Nephron (organoid): Measurements from ENCODE around the gene CELF4.
A peak's percentile ranks its signal among the peaks of the same experiment; 100 is the strongest.

Source experiments
- H3K27ac Mint-ChIP-seq, 3 experiments: 2 replicates each; pipeline ENCODE4 v1.8.0; 2020; ENCODE audit warnings: mixed read lengths in 3 of 3, mild to moderate bottlenecking in 2 of 3, moderate library complexity in 1 of 3
- H3K27me3 Mint-ChIP-seq: 2 replicates; pipeline ENCODE4 v1.8.0; 2021; ENCODE audit warnings: low read depth, mild to moderate bottlenecking, moderate library complexity, mixed read lengths
- H3K36me3 Mint-ChIP-seq: 2 replicates; pipeline ENCODE4 v1.8.0; 2020; ENCODE audit warnings: low read depth, mixed read lengths
- H3K4me1 Mint-ChIP-seq: 2 replicates; pipeline ENCODE4 v1.8.0; 2020; ENCODE audit warnings: mixed read lengths
- H3K4me3 Mint-ChIP-seq, 3 experiments: 2 replicates each; pipeline ENCODE4 v1.8.0; 2020; ENCODE audit warnings: mild to moderate bottlenecking in 3 of 3, mixed read lengths in 3 of 3, moderate library complexity in 2 of 3
- H3K9me3 Mint-ChIP-seq: 2 replicates; pipeline ENCODE4 v1.8.0; 2020; ENCODE audit warnings: mixed read lengths
- TF ChIP-seq, protein P1 (sequence below), 3 experiments: fragments of 200-600 bp; sonication (generic); IDR thresholded peaks; one replicate each; pipeline ENCODE4 v1.5.0; 2021; ENCODE audit warnings: antibody characterized with exemption in 3 of 3; ENCODE audit not compliant: unreplicated experiment in 3 of 3

Gene CELF4

DNA sequence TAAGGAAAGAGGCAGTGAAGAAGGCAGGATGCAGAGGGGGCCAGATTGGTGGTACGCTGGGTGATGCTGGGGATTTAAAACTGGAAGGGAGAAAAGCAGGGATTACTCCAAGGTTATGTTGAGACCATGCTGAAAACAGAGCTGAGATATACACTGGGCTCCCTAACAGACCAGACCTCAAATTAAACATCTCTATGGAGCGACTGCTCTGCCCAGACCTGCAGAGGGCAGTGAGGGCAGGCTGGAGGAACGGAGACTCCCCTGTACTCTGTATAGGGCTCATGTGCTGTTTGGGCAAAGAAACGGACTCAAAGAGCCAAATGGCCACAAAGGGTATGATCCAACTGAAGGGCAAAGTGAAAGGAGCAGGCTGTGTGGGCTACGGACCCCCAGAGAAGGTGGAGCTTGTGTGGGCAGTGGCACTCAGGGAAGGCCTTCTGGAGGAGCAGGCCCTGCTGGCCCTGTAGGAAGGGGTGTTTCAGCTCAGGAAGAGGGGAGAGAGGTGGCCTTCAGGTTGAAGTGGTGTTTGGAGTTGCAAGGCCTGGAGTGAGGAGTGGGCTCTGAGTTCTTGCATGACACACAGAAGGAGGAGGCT lies 4.8 kb upstream of the CELF4 start:
- H3K36me3 Mint-ChIP-seq: no peaks in the 10 kb centered on the region
- H3K9me3 Mint-ChIP-seq: no peaks in the 10 kb centered on the region
- H3K4me1 Mint-ChIP-seq: peaks cover 9% of the 10 kb centered on the region
- H3K27ac Mint-ChIP-seq: no peak overlapping the region
- TF ChIP-seq, protein P1, sequence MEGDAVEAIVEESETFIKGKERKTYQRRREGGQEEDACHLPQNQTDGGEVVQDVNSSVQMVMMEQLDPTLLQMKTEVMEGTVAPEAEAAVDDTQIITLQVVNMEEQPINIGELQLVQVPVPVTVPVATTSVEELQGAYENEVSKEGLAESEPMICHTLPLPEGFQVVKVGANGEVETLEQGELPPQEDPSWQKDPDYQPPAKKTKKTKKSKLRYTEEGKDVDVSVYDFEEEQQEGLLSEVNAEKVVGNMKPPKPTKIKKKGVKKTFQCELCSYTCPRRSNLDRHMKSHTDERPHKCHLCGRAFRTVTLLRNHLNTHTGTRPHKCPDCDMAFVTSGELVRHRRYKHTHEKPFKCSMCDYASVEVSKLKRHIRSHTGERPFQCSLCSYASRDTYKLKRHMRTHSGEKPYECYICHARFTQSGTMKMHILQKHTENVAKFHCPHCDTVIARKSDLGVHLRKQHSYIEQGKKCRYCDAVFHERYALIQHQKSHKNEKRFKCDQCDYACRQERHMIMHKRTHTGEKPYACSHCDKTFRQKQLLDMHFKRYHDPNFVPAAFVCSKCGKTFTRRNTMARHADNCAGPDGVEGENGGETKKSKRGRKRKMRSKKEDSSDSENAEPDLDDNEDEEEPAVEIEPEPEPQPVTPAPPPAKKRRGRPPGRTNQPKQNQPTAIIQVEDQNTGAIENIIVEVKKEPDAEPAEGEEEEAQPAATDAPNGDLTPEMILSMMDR (IDR thresholded peaks at IDR 0.05; ENCODE audit: unreplicated experiment in 3 of 3): no peak
- peak overlapping the region in 2 of 3 experiments; percentile 11 to 14 for H3K4me3 Mint-ChIP-seq
- H3K27me3 Mint-ChIP-seq: peaks cover 87% of the 10 kb centered on the region

DNA sequence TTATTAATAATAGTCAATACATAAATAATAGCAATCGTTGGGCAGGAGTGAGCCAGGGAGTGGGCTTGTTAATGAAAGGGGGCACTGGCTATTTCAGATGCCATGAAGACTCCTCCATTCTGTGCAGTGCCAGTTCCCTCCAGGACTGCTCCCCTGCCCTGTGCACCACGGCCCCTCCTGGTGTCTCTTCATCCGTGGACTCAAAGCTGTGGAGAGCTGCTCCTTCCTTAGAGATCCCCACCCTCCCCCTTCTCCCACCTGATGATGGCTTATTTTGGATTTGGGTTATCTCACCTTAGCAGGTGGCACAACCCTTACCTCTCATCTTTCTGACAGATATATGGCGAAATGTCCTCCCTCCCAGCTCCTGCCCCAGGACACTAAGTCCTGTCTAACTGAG lies 3.1 kb upstream of the CELF4 start:
- TF ChIP-seq, protein P1 (IDR thresholded peaks at IDR 0.05; ENCODE audit: unreplicated experiment in 3 of 3): no peak
- Mint-ChIP-seq H3K36me3 (no peaks in the 10 kb centered on the region), H3K9me3 (no peaks in the 10 kb centered on the region), H3K4me1 (peaks cover 15% of the 10 kb centered on the region), H3K27me3 (peaks cover 91% of the 10 kb centered on the region), H3K4me3 (peak overlapping the region; percentile 54 to 75 (median 59)), H3K27ac (no peak overlapping the region)

DNA sequence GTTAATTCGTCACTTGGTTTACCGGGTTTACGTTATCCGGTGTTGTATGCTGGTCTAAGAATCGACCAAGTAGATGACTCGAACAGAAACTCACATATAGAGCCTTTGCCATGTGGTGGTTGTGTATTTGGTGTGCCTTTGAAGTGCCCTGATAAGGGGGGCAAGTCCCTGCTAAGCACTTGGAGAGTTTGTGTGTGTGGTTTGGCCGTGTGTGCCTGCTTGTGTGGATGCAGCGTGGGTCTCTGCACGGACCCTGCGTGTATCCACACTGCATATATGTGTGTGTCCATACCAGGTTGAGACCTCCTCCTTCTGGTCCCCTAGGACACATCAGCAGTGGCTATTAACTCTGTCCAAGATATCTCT lies 2.4 kb upstream of the CELF4 start:
- Mint-ChIP-seq H3K36me3 (no peaks in the 10 kb centered on the region), H3K4me1 (peaks cover 15% of the 10 kb centered on the region), H3K27me3 (peaks cover 95% of the 10 kb centered on the region), H3K4me3 (peak overlapping the region; percentile 70 to 76 (median 75)), H3K9me3 (no peaks in the 10 kb centered on the region), H3K27ac (no peak overlapping the region)
- TF ChIP-seq, protein P1 (IDR thresholded peaks at IDR 0.05; ENCODE audit: unreplicated experiment in 3 of 3): no peak

DNA sequence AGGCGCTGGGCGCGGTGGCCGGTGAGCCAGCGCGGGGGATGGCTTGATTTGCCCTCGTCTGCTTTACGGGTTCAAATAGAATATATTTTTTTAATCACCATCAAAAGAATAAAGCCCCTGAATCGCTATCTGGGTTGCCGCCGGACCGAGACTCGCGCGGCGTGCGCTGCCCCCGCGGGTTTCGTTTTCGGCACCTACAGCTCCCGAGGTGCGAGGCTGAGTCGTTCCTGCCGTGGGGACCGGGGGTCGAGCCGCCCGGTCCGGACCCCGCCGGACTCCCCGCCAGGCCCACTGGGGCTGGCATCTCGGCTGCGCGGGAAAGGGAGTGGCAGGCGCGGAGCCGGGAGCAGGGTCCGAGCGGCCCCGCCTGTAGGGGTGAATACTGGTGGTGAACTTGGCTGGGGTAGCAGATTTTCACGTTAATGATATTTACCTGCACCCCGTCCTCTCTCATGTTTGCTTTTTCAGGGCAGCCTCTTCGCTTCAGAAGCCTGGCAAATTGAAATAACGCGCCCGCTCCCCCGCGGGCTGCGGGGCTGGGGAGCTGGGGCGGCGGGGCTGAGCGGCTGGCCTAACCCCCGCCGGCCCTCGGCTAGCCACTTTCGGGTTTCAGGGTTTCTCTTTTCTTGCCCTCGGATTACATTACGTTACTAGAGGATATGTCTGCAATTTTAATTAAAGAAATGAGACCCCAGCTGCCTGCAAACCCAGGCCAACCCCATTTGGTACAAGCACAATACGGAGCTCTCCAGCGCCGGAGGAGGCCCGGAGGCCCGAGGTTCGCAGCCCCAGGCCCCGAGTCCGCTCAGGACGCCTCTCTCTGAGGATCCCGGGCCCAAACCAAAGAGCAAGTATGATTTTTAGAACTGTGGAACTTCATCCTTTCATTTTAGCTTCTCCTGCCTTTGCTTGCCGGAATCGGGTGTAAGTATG lies 1.7 kb upstream of the CELF4 start:
- Mint-ChIP-seq H3K4me1 (peaks cover 15% of the 10 kb centered on the region), H3K36me3 (no peaks in the 10 kb centered on the region), H3K9me3 (no peaks in the 10 kb centered on the region), H3K27ac (no peak overlapping the region), H3K27me3 (peaks cover 95% of the 10 kb centered on the region), H3K4me3 (peak overlapping the region; percentile 70 to 76 (median 75))
- TF ChIP-seq, protein P1 (IDR thresholded peaks at IDR 0.05; ENCODE audit: unreplicated experiment in 3 of 3): no peak

DNA sequence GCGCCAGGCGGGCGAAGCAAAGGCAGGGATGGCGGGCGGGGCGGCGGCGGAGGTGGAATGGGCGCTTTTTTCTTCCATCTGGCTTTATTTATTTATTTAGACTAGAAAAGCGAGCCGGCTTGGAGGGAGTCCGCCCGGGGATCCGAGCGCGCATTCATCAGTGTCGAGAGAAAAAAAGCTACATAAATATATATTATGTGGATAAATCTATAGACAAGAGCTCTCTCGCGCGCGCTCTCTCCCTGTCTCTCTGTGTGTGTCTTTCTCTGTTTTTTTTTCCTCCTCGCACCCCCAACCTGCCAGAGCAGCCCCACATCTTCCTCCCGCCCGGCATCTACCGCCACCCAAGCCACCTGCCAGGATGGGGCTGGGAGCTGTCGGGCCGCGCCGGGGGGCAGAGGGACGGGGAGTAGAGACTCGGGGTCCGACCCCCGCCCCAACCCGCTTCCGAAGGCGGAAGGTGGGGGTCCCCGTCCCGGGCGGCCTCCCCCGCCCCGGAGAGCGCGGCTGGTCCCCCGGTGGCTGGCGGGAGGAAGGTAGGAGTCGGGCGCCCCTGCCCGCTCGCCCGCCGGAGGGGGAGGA lies 972 bp upstream of the CELF4 start:
- H3K27ac Mint-ChIP-seq: peak overlapping the region in 2 of 3 experiments; percentile 23 to 76
- peak overlapping the region; percentile 91 to 93 (median 92) for H3K4me3 Mint-ChIP-seq
- TF ChIP-seq, protein P1 (IDR thresholded peaks at IDR 0.05; ENCODE audit: unreplicated experiment in 3 of 3): no peak
- H3K9me3 Mint-ChIP-seq: no peaks in the 10 kb centered on the region
- H3K27me3 Mint-ChIP-seq: peaks cover 97% of the 10 kb centered on the region
- peaks cover 15% of the 10 kb centered on the region for H3K4me1 Mint-ChIP-seq
- no peaks in the 10 kb centered on the region for H3K36me3 Mint-ChIP-seq
